Prostate gland (tissue), 2 donors: ENCODE results near the gene SFT2D2. TPM values are rescaled to one million over a fixed set of nuclear protein-coding genes. Genes with fewer than 3 reads are reported as not detected.

Experiments
- DNase-seq: peaks from one replicate; pipeline ENCODE4 v3.0.0-alpha.2; 2019; ENCODE audit warnings: low spot score
- H3K27ac ChIP-seq, 2 donors: fragments of 200-600 bp; sonication (generic); 2 replicates each; pipeline ENCODE4 v1.5.1; 2017 to 2019
- H3K27me3 ChIP-seq: fragments of 200-600 bp; sonication (generic); replicated peaks from 2 replicates; pipeline ENCODE4 v1.5.1; 2019; ENCODE audit not compliant: insufficient read depth
- H3K36me3 ChIP-seq, 2 donors: fragments of 200-600 bp; sonication (generic); 1 replicate in 1 of 2; 2 replicates in 1 of 2; pipeline versions ENCODE4 v1.5.1 to v1.8.1; 2017 to 2019
- H3K4me1 ChIP-seq: fragments of 200-600 bp; sonication (generic); replicated peaks from 2 replicates; pipeline ENCODE4 v1.5.1; 2019
- H3K4me3 ChIP-seq, 2 donors: fragments of 200-600 bp; sonication (generic); 2 replicates each; pipeline ENCODE4 v1.5.1; 2017 to 2019
- H3K9me3 ChIP-seq: fragments of 200-600 bp; sonication (generic); 2 replicates; pipeline ENCODE4 v1.5.1; 2017
- CTCF ChIP-seq, 4 experiments: fragments of 200-600 bp in 2 of 4; fragments of 450-650 bp in 2 of 4; sonication (generic) in 2 of 4; IDR thresholded peaks; 1 replicate in 3 of 4; 2 replicates in 1 of 4; pipeline ENCODE4 v1.5.1; 2016 to 2019; ENCODE audit warnings: antibody characterized with exemption in 4 of 4, mild to moderate bottlenecking in 2 of 4, moderate library complexity in 2 of 4
- POLR2A ChIP-seq: fragments of 450-650 bp; IDR thresholded peaks from one replicate; pipeline ENCODE4 v1.6.1; 2016; ENCODE audit warnings: antibody characterized with exemption, mild to moderate bottlenecking
- POLR2AphosphoS5 ChIP-seq: sonication (generic); formaldehyde crosslinking; IDR thresholded peaks from one replicate; pipeline ENCODE4 v1.6.1; 2017; ENCODE audit warnings: antibody characterized with exemption
- WGBS: methylation state at CpG from one replicate; pipeline ENCODE4 v1.1.5; 2018; 5-methylcytosine and 5-hydroxymethylcytosine counted together
- intact Hi-C: fragments of 100-400 bp; cut with DNase I; formaldehyde crosslinking; loops from one replicate; pipeline ENCODE4 v1.14.2; 2022
- total RNA-seq, 2 donors: library from RNA; depleted of rRNA; stranded (reverse); fragments of >200 nt; gene quantifications; one replicate each; pipeline ENCODE4 v1.1.0, GENCODE V29; 2016

Gene SFT2D2
- total RNA-seq, 2 donors from 2014 or later: 44.1 to 76.8 TPM

DNA sequence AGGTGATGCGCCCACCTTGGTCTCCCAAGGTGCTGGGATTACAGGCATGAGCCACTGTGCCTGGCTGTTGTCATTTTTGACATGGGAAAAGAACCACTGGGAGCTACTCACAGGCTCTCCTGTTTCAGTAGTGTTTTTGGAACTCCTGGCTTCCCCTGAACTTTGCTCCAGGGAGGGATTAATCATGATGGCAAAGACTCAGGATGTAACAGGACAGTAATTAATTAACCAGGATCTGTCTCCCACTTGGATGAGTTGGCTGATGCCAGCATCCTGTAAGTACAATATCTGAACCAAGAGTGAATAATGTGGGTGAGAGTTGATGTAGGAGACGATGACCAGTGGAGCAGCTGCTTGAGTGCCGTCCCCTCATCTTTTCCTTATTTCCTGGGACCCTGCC lies 4.9 kb downstream of the SFT2D2 start:
- no peak overlapping the region for H3K27ac ChIP-seq
- no peaks in the 10 kb centered on the region for H3K4me1 ChIP-seq
- peaks cover 0 to 8% of the 10 kb centered on the region in 2 donors for H3K36me3 ChIP-seq
- no peak overlapping the region for H3K4me3 ChIP-seq
- no peaks in the 10 kb centered on the region for H3K27me3 ChIP-seq
- 95% methylated on average over 3 of the region's 3 CpGs for WGBS
- intact Hi-C loops: no loop called here
- no peak for TF ChIP-seq POLR2A
- no peak for TF ChIP-seq CTCF (IDR thresholded peaks at IDR 0.05)
- TF ChIP-seq POLR2AphosphoS5: no peak
- H3K9me3 ChIP-seq: no peaks in the 10 kb centered on the region
- DNase-seq: no peak

- no peak for DNase-seq
- intact Hi-C loops: no loop called here
- Histone ChIP-seq H3K4me3 (no peak overlapping the region), H3K27me3 (no peaks in the 10 kb centered on the region), H3K4me1 (no peaks in the 10 kb centered on the region), H3K27ac (no peak overlapping the region), H3K9me3 (no peaks in the 10 kb centered on the region), H3K36me3 (peaks cover 2 to 8% of the 10 kb centered on the region in 2 donors)
- TF ChIP-seq CTCF (IDR thresholded peaks at IDR 0.05) (no peak), POLR2AphosphoS5 (no peak), POLR2A (no peak)
- 96% methylated on average over 8 of the region's 8 CpGs for WGBS
Observed at GRCh38 chr1:168234846-168235547, 9.2 kb downstream of the SFT2D2 start.

DNA sequence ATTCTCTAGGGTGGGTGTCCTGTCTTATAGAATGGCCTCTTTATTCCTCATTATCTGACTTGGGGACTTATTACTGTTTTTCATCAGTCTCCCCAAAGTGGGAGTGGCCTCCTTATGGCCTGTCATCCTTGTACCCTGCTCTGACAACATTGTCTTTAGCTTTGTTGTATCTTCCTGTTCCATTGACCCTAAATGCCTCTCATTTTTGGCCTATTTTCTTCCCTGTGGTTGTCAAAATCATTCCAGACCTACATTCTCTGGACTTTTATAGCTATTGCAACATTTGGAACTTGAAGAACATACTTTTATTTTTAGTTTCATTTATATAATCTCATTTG lies 9.7 kb downstream of the SFT2D2 start:
- Histone ChIP-seq H3K9me3 (no peaks in the 10 kb centered on the region), H3K27me3 (no peaks in the 10 kb centered on the region), H3K4me3 (no peak overlapping the region), H3K36me3 (peaks cover 2 to 8% of the 10 kb centered on the region in 2 donors), H3K27ac (no peak overlapping the region), H3K4me1 (no peaks in the 10 kb centered on the region)
- DNase-seq: no peak
- intact Hi-C loops: no loop called here
- TF ChIP-seq POLR2AphosphoS5: no peak
- TF ChIP-seq CTCF (IDR thresholded peaks at IDR 0.05): no peak
- no peak for TF ChIP-seq POLR2A

DNA sequence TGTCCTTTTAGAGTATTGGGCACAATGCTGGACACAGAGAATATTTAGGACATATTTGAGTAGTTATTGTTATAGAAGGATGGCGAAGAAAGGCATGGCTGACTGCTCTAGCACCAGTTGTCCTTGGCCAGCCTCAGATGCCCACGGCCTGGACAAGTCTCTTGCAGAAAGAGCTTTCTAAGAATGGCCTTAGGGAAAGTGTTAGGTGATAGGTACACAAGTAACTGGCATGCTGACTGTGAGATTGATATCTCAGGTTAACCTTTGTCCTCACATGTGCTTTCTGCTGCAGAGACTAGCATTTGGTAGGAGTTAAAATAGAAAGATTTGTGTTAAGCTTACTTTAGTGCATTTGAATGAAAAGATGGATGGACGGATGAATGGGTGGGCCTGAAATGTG lies 10.1 kb downstream of the SFT2D2 start:
- H3K4me3 ChIP-seq: no peak overlapping the region
- no peaks in the 10 kb centered on the region for H3K27me3 ChIP-seq
- TF ChIP-seq POLR2A (no peak), CTCF (IDR thresholded peaks at IDR 0.05) (no peak), POLR2AphosphoS5 (no peak)
- H3K9me3 ChIP-seq: no peaks in the 10 kb centered on the region
- peaks cover 2 to 8% of the 10 kb centered on the region in 2 donors for H3K36me3 ChIP-seq
- intact Hi-C loops: no loop called here
- no peaks in the 10 kb centered on the region for H3K4me1 ChIP-seq
- no peak for DNase-seq
- H3K27ac ChIP-seq: no peak overlapping the region
- 47% methylated on average over 3 of the region's 3 CpGs for WGBS

DNA sequence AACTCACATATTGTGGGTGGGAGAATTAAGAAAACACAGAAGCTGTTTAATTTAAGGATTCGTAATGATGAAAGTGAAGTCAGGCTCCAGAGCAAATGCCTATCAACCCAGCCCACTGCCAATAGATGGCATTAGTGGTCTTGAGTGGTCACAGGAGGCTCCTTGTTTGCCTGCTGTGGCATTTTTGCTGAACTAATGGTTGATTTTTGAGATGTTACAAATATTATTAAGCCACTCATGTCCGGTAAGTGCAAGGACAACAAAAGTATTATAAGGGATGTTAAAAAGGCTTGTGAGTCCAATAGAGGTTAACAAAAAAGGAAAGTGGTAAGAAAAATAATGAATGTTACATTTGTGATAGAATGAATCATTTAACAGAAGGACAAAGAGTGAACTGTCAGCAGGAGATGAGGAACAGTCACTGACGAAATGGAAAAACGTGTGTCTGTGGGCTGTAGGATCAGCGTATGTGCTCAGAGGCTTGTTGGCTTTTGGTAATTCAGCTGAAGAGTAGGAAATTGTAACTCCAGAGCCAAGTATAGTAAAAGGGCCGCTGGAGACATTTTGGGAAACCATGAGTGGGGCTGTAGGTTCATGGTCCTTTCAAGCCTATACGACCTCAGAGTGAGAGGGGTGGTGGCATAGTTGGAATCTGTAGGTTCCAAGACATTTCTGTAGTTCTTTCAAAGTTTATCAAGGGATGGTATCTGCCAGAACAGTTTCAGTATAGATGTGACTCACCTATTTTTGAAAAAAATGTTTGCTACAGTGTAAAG lies 11.2 kb downstream of the SFT2D2 start:
- Histone ChIP-seq H3K4me3 (no peak overlapping the region), H3K27me3 (no peaks in the 10 kb centered on the region), H3K36me3 (peaks cover 2 to 5% of the 10 kb centered on the region in 2 donors), H3K4me1 (no peaks in the 10 kb centered on the region), H3K27ac (no peak overlapping the region), H3K9me3 (no peaks in the 10 kb centered on the region)
- TF ChIP-seq POLR2A (no peak), POLR2AphosphoS5 (no peak), CTCF (IDR thresholded peaks at IDR 0.05) (no peak)
- 78% methylated on average over 7 of the region's 7 CpGs for WGBS
- no peak for DNase-seq
- intact Hi-C loops: no loop called here
